Esophagus muscularis mucosa (tissue), 3 donors: ENCODE results near the gene SPON1.

ENCODE experiments used
- EP300 ChIP-seq: sonication (generic); formaldehyde crosslinking; IDR thresholded peaks from one replicate; pipeline ENCODE4 v1.6.1; 2017; ENCODE audit warnings: antibody characterized with exemption
- TF ChIP-seq, protein P1 (sequence below), 3 experiments: fragments of 200-600 bp in 2 of 3; fragments of 450-650 bp in 1 of 3; sonication (generic) in 2 of 3; IDR thresholded peaks; one replicate each; pipeline ENCODE4 v1.5.1; 2017 to 2019; ENCODE audit warnings: antibody characterized with exemption in 3 of 3, mild to moderate bottlenecking in 2 of 3, moderate library complexity in 1 of 3

GRCh38 chr11:14261066-14261465, 298.5 kb downstream of the SPON1 start:
- TF ChIP-seq, protein P1, sequence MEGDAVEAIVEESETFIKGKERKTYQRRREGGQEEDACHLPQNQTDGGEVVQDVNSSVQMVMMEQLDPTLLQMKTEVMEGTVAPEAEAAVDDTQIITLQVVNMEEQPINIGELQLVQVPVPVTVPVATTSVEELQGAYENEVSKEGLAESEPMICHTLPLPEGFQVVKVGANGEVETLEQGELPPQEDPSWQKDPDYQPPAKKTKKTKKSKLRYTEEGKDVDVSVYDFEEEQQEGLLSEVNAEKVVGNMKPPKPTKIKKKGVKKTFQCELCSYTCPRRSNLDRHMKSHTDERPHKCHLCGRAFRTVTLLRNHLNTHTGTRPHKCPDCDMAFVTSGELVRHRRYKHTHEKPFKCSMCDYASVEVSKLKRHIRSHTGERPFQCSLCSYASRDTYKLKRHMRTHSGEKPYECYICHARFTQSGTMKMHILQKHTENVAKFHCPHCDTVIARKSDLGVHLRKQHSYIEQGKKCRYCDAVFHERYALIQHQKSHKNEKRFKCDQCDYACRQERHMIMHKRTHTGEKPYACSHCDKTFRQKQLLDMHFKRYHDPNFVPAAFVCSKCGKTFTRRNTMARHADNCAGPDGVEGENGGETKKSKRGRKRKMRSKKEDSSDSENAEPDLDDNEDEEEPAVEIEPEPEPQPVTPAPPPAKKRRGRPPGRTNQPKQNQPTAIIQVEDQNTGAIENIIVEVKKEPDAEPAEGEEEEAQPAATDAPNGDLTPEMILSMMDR (IDR thresholded peaks at IDR 0.05) = no peak
- no peak for TF ChIP-seq EP300
